Measurements from ENCODE around the gene ERC2. TPM values are rescaled to one million over a fixed set of nuclear protein-coding genes. Genes with fewer than 3 reads are reported as not detected.

The ERC2 gene
- total RNA-seq, 1 experiment from 2014 or later: 0.77 TPM

GRCh38 chr3:56318891-56319290 is 149.4 kb downstream of the ERC2 start:
- no peak overlapping the region for H3K4me3 ChIP-seq (ENCODE audit: low read length)
- no peaks in the 10 kb centered on the region for H3K36me3 ChIP-seq (ENCODE audit: low read depth, low read length)
- no peaks in the 10 kb centered on the region for H3K4me1 ChIP-seq (ENCODE audit: insufficient read depth, low read length)
- no peak overlapping the region for H3K27ac ChIP-seq (ENCODE audit: low read length)
- ChIA-PET POLR2A (ENCODE audit: unreplicated experiment) (no interaction called here), CTCF (no interaction called here)
- no peaks in the 10 kb centered on the region for H3K9me3 ChIP-seq (ENCODE audit: low read length)
- H3K27me3 ChIP-seq (ENCODE audit: low read length): peaks cover 10% of the 10 kb centered on the region; the same call in 1 of the 2 replicates
- DNase-seq (no peak), ATAC-seq (no peak)
- no peak overlapping the region for H3K9ac ChIP-seq (ENCODE audit: low read length)
- no peaks in the 10 kb centered on the region for H3K79me2 ChIP-seq (ENCODE audit: low read length)
- H4K20me1 ChIP-seq (ENCODE audit: low read length): no peaks in the 10 kb centered on the region
- BruUV-seq (replicated peaks): no TSS peak
- H3K9me2 ChIP-seq (replicated peaks; ENCODE audit: low read length): no peaks in the 10 kb centered on the region
- no peak overlapping the region for H3K4me2 ChIP-seq (ENCODE audit: low read length)
- no peaks in the 10 kb centered on the region for H3F3A ChIP-seq (ENCODE audit: low read length, unreplicated experiment)
- intact Hi-C loops (cut with micrococcal nuclease): no loop called here
- no peak overlapping the region for H2AFZ ChIP-seq (ENCODE audit: low read length)
- TF ChIP-seq EZH2phosphoT487 (IDR thresholded peaks at IDR 0.05; ENCODE audit: borderline replicate concordance, low read length) (no peak), CTCF (conservative IDR thresholded peaks at IDR 0.05; ENCODE audit: low read depth, low read length) (no peak), EZH2 (IDR thresholded peaks at IDR 0.05; ENCODE audit: low read length, unreplicated experiment) (no peak)

GRCh38 chr3:56316944-56317343 is 151.3 kb downstream of the ERC2 start:
- TF ChIP-seq EZH2phosphoT487 (IDR thresholded peaks at IDR 0.05; ENCODE audit: borderline replicate concordance, low read length) (no peak), EZH2 (IDR thresholded peaks at IDR 0.05; ENCODE audit: low read length, unreplicated experiment) (no peak), CTCF (conservative IDR thresholded peaks at IDR 0.05; ENCODE audit: low read depth, low read length) (no peak)
- no peaks in the 10 kb centered on the region for H3K9me3 ChIP-seq (ENCODE audit: low read length)
- no peaks in the 10 kb centered on the region for H3K79me2 ChIP-seq (ENCODE audit: low read length)
- no peaks in the 10 kb centered on the region for H3F3A ChIP-seq (ENCODE audit: low read length, unreplicated experiment)
- ChIA-PET POLR2A (ENCODE audit: unreplicated experiment) (no interaction called here), CTCF (no interaction called here)
- no peak overlapping the region for H3K4me3 ChIP-seq (ENCODE audit: low read length)
- H3K27me3 ChIP-seq (ENCODE audit: low read length): peaks cover 16% of the 10 kb centered on the region; the same call in 1 of the 2 replicates
- H3K9ac ChIP-seq (ENCODE audit: low read length): no peak overlapping the region
- no TSS peak for BruUV-seq (replicated peaks)
- no peak overlapping the region for H3K27ac ChIP-seq (ENCODE audit: low read length)
- intact Hi-C loops (cut with micrococcal nuclease): no loop called here
- H4K20me1 ChIP-seq (ENCODE audit: low read length): no peaks in the 10 kb centered on the region
- H3K4me1 ChIP-seq (ENCODE audit: insufficient read depth, low read length): no peaks in the 10 kb centered on the region
- no peaks in the 10 kb centered on the region for H3K36me3 ChIP-seq (ENCODE audit: low read depth, low read length)
- H2AFZ ChIP-seq (ENCODE audit: low read length): no peak overlapping the region
- H3K4me2 ChIP-seq (ENCODE audit: low read length): no peak overlapping the region
- DNase-seq: no peak
- H3K9me2 ChIP-seq (replicated peaks; ENCODE audit: low read length): no peaks in the 10 kb centered on the region
- ATAC-seq: no peak

- POLR2A ChIA-PET (ENCODE audit: unreplicated experiment): no interaction called here
- intact Hi-C loops (cut with micrococcal nuclease): no loop called here
- no peak for DNase-seq
These were observed 153.4 kb downstream of the ERC2 start for GRCh38 chr3:56314842-56315241.

More at GRCh38 chr3:56314842-56315241, 153.4 kb downstream of the ERC2 start:
- no peak for ATAC-seq
- Histone ChIP-seq H2AFZ (ENCODE audit: low read length) (no peak overlapping the region), H3K9me3 (ENCODE audit: low read length) (no peaks in the 10 kb centered on the region), H3K9me2 (replicated peaks; ENCODE audit: low read length) (no peaks in the 10 kb centered on the region), H3K9ac (ENCODE audit: low read length) (no peak overlapping the region), H4K20me1 (ENCODE audit: low read length) (no peaks in the 10 kb centered on the region), H3K36me3 (ENCODE audit: low read depth, low read length) (no peaks in the 10 kb centered on the region), H3F3A (ENCODE audit: low read length, unreplicated experiment) (no peaks in the 10 kb centered on the region), H3K4me1 (ENCODE audit: insufficient read depth, low read length) (no peaks in the 10 kb centered on the region), H3K27me3 (ENCODE audit: low read length) (peaks cover 20% of the 10 kb centered on the region), H3K4me2 (ENCODE audit: low read length) (no peak overlapping the region), H3K4me3 (ENCODE audit: low read length) (no peak overlapping the region), H3K79me2 (ENCODE audit: low read length) (no peaks in the 10 kb centered on the region), H3K27ac (ENCODE audit: low read length) (no peak overlapping the region)
- no TSS peak for BruUV-seq (replicated peaks)
- CTCF ChIA-PET: no interaction called here
- no peak for TF ChIP-seq CTCF (conservative IDR thresholded peaks at IDR 0.05; ENCODE audit: low read depth, low read length)
- no peak for TF ChIP-seq EZH2phosphoT487 (IDR thresholded peaks at IDR 0.05; ENCODE audit: borderline replicate concordance, low read length)
- no peak for TF ChIP-seq EZH2 (IDR thresholded peaks at IDR 0.05; ENCODE audit: low read length, unreplicated experiment)

Measured in PC-3 (cell line).